Subcutaneous adipose tissue (tissue), 4 donors: ENCODE measurements around the gene SCN2B. TPM values are rescaled to one million over a fixed set of nuclear protein-coding genes. Genes with fewer than 3 reads are reported as not detected.

Source experiments
- total RNA-seq, 4 donors: library from RNA; depleted of rRNA; stranded (reverse); fragments of >200 nt; gene quantifications; one replicate each; pipeline ENCODE4 v1.1.0, GENCODE V29; 2016
- TF ChIP-seq, protein P1 (sequence below): fragments of 450-650 bp; IDR thresholded peaks from one replicate; pipeline ENCODE4 v1.5.1; 2016; ENCODE audit warnings: low read depth, mild to moderate bottlenecking, control low read depth, antibody characterized with exemption, moderate library complexity

The SCN2B gene
- total RNA-seq, 4 donors from 2014 or later: under 0.01 to 0.19 TPM; not detected in 2

DNA sequence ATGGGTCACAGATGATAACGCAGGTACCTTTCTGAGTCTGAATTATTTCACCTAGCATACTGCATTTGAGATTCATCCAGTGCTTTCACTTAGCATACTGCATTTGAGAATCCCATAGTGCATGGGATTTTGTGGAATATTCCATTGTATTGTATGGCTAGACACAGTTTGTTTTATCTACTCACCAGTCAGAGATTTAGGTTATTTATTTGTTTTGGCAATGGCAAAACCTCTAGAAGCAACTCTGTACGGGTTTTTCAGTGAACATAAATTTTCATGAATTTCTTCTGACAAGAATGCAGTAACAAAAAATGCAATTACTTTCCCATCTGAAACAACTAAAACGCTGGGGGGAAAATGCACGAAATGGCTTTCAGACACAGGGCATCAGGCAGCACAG lies 48.1 kb downstream of the SCN2B start:
- TF ChIP-seq, protein P1, sequence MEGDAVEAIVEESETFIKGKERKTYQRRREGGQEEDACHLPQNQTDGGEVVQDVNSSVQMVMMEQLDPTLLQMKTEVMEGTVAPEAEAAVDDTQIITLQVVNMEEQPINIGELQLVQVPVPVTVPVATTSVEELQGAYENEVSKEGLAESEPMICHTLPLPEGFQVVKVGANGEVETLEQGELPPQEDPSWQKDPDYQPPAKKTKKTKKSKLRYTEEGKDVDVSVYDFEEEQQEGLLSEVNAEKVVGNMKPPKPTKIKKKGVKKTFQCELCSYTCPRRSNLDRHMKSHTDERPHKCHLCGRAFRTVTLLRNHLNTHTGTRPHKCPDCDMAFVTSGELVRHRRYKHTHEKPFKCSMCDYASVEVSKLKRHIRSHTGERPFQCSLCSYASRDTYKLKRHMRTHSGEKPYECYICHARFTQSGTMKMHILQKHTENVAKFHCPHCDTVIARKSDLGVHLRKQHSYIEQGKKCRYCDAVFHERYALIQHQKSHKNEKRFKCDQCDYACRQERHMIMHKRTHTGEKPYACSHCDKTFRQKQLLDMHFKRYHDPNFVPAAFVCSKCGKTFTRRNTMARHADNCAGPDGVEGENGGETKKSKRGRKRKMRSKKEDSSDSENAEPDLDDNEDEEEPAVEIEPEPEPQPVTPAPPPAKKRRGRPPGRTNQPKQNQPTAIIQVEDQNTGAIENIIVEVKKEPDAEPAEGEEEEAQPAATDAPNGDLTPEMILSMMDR: no peak

DNA sequence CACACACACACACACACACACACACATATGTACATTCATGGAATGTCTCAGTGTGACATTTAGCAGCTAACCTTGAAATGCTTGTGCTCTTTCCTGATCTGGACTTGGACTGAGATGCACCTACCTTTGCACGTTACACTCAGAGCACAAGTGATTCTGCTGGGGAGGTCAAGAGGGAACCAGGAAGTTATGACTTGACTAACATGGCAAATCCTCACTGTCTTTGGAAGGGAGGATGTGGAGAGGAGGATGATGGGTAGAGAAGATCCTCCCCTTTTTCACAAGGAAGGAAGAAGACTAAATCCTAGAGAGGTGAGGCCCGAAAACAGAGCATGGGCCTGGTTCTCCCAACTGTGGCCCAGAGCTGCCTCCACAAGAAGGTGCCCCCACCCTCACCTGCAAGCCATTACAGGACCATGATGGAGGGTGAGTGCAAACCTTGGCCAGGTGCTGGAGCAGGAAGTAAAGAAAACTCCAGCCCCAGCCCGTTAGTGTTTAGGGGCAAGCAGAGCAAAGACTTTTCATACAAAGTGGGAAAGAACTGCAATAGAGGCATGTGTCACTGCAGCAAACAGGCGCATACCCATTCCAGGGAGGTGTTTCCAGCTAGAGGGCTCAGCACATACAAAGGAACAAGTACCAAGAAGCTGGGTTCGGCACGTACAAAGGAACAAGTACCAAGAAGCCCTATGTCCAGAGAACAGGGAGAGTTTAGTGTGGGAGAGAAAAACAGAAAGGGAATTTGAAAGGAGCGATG lies 50.2 kb downstream of the SCN2B start:
- TF ChIP-seq, protein P1: no peak

DNA sequence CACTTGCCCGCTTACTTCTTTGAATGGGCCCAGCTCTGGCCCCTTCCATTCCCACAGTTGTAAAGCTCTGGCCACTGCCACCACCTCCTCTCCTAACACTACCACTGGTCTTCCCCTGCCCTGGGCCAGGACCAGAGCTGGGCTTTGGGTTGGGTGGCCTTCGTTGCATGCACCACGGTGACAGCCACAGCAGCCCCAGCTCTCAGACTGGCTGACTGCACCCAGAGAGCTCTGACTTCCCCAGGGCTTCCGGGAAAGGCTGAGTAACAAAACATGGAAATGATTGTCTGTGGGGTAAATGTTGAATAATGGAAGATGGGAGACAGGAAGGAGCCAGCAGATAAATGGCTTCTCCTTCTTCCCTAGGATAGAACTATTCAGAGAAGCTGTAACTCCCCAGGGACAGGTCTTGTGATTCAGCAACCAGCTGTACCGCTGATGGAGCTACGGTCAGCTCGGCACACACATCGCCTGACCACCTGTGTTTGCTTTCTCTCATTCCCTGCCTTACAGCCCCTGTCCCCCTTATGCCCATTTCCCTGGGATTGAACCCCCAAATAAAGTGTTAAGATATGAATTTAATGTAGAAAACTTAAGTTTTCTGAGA lies 51.4 kb downstream of the SCN2B start:
- TF ChIP-seq, protein P1: no peak

DNA sequence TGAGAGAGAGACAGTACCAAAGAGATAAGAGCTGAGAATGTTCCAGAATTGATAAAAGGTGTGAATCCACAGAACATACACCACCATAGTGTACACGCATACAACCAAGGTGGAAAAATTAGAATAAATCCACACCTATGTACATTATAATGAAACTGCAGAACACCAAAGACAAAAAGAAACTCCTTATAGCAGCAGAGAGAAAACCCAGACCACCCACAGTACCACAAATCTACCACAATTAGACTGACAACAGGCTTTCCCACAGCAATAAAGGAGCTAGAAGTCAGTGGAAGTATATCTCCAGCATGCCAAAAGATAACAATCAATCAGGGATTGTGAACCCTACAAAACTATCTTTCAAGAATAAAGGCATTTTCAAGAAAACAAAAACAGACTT lies 55.6 kb downstream of the SCN2B start:
- TF ChIP-seq, protein P1: no peak

DNA sequence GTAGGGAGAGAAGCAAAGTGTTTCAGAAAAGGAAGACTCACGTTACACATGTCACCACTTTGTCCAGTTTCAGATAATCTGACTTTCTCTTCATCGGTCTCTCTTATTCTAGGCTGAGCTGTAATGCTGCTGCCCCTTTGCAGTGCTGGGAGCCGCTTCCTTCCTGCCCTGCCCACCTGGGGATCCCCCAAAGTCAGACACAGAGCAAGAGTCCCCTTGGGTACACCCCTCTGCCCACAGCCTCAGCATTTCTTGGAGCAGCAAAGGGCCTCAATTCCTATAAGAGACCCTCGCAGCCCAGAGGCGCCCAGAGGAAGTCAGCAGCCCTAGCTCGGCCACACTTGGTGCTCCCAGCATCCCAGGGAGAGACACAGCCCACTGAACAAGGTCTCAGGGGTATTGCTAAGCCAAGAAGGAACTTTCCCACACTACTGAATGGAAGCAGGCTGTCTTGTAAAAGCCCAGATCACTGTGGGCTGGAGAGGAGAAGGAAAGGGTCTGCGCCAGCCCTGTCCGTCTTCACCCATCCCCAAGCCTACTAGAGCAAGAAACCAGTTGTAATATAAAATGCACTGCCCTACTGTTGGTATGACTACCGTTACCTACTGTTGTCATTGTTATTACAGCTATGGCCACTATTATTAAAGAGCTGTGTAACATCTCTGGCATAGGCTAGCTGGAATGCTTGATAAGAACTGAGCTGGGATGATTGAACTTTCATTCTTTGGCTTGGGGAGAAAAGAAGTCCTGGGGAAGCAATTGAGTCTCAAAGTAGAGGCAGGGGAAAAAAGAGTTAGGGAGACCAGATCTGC lies 58.4 kb downstream of the SCN2B start:
- TF ChIP-seq, protein P1: no peak

DNA sequence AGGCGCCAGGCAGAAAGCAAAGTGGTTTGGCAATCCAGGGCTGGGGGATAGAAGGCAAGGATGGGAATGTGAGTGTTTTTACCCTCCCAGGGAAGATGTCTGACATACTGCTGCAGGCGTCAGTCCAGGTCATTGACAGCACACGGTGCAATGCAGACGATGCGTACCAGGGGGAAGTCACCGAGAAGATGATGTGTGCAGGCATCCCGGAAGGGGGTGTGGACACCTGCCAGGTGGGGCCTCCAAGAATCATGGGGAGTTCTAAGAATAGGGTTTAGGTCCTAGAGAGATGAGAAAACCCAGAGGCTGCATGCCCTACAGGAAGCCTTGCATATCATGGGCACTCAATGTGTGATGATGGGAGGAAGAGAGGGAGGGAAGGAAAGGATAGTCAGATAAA lies 61.4 kb downstream of the SCN2B start:
- TF ChIP-seq, protein P1: no peak

DNA sequence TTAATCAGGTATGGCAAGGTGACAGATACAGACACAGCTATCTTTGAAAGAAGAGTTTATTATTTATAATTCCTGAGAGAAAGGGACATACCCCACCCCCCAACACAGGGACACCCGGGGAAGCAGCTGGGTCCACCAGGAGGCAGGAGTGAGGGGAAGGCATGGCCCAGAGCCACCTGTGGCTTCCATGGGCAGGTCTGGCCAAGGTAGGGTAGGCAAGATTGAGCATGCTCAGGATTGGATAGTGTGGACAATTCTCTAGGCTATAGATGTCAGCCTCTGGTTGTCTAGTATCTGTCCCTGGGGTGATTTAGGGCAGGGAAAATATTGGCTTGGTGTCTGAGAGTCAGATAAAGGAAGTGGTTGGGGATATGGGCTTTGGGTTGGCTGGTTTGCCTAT lies 62.2 kb downstream of the SCN2B start:
- TF ChIP-seq, protein P1: no peak
